H1 (cell line): ENCODE data around the gene SLC9A2. TPM values are rescaled to one million over a fixed set of nuclear protein-coding genes. Genes with fewer than 3 reads are reported as not detected.

Experiments
- HDAC6 ChIP-seq: IDR thresholded peaks from one replicate; pipeline ENCODE4 v1.7.1; 2012; ENCODE audit warnings: low read depth, mild to moderate bottlenecking, inconsistent platforms, low read length, moderate library complexity
- TAF1 ChIP-seq: IDR thresholded peaks from 2 replicates; pipeline ENCODE4 v1.6.1; 2011; ENCODE audit warnings: mild to moderate bottlenecking, low read depth, low read length
- polyA plus RNA-seq, 7 experiments: library from polyadenylated mRNA; depleted of rRNA in 3 of 7; stranded (reverse) in 5 of 7; unstranded in 2 of 7; fragments of >200 nt in 5 of 7; fragments of 200-250 nt in 2 of 7; gene quantifications; 1 replicate in 5 of 7; 2 replicates in 1 of 7; 4 replicates in 1 of 7; pipeline versions ENCODE4 v1.2.1 to v1.2.3, GENCODE V29; 2011 to 2013; ENCODE audit warnings: missing spikeins in 2 of 7, mixed read lengths in 2 of 7
- total RNA-seq: library from RNA; stranded (reverse); fragmentation: NEBNext Ultra II Directional; extraction: Animal tissue kit (Norgen Biotek cat#: 25700); gene quantifications from 2 replicates; pipeline ENCODE4 v1.2.1, GENCODE V29; 2021

Gene SLC9A2
- total and polyA plus RNA-seq, 2 of the 8 experiments (the other 6 are each of a cell fraction or from before 2014, with no cell fraction given): 0.06 to 0.13 TPM

GRCh38 chr2:102619414-102620319, at the start of gene SLC9A2 (continued):
- TF ChIP-seq HDAC6: no peak
- TF ChIP-seq TAF1: peak; percentile 38; the same call in 1 of the 2 replicates
- TF ChIP-seq, all 59 proteins: peak for 10
